ENCODE data around the gene FMO5. TPM values are rescaled to one million over a fixed set of nuclear protein-coding genes. Genes with fewer than 3 reads are reported as not detected.
A peak's percentile ranks its signal among the peaks of the same experiment; 100 is the strongest.

The FMO5 gene
- total and polyA plus RNA-seq, 2 of the 13 experiments (the other 11 are each of a cell fraction or from before 2014, with no cell fraction given): 48.2 to 149 TPM

GRCh38 chr1:147168626-147169058 is 56.5 kb downstream of the FMO5 start (continued):
- TF ChIP-seq ZBTB34 (CRISPR knock-in tag; IDR thresholded peaks at IDR 0.05) (no peak), RFXAP (CRISPR knock-in tag; IDR thresholded peaks at IDR 0.05; ENCODE audit: borderline replicate concordance) (no peak), TEF (CRISPR knock-in tag; IDR thresholded peaks at IDR 0.05) (no peak), STAG1 (CRISPR knock-in tag; IDR thresholded peaks at IDR 0.05) (no peak), SP2 (CRISPR knock-in tag; IDR thresholded peaks at IDR 0.05) (no peak), ATF1 (CRISPR knock-in tag; IDR thresholded peaks at IDR 0.05) (no peak), ZSCAN25 (CRISPR knock-in tag; IDR thresholded peaks at IDR 0.05) (no peak), WIZ (CRISPR knock-in tag; IDR thresholded peaks at IDR 0.05) (no peak), ZNF329 (CRISPR knock-in tag; IDR thresholded peaks at IDR 0.05; ENCODE audit: low read depth) (no peak), ZNF205 (CRISPR knock-in tag; IDR thresholded peaks at IDR 0.05) (0 out of 2 replicates have a peak, but pooled peaks have one; percentile 29), ZSCAN9 (CRISPR knock-in tag; IDR thresholded peaks at IDR 0.05; ENCODE audit: borderline replicate concordance) (peak; percentile 55; the same call in 1 of the 2 replicates), ATF2 (CRISPR knock-in tag; IDR thresholded peaks at IDR 0.05) (peak; percentile 79; the same call in 1 of the 2 replicates), JDP2 (CRISPR knock-in tag; IDR thresholded peaks at IDR 0.05; ENCODE audit: borderline replicate concordance) (no peak), YEATS4 (CRISPR knock-in tag; IDR thresholded peaks at IDR 0.05; ENCODE audit: borderline replicate concordance) (no peak), TCF12 (IDR thresholded peaks at IDR 0.05) (no peak), TCF12 (CRISPR knock-in tag; IDR thresholded peaks at IDR 0.05) (0 out of 2 replicates have a peak, but pooled peaks have one; percentile 62), E2F5 (CRISPR knock-in tag; conservative IDR thresholded peaks at IDR 0.05) (no peak), THAP9 (CRISPR knock-in tag; IDR thresholded peaks at IDR 0.05; ENCODE audit: borderline replicate concordance) (no peak), FOXC1 (CRISPR knock-in tag; IDR thresholded peaks at IDR 0.05; ENCODE audit: borderline replicate concordance) (no peak), ZKSCAN5 (CRISPR knock-in tag; IDR thresholded peaks at IDR 0.05) (no peak), ATM (IDR thresholded peaks at IDR 0.05; ENCODE audit: borderline replicate concordance) (no peak), SIN3A (IDR thresholded peaks at IDR 0.05; ENCODE audit: borderline replicate concordance, low read depth, low read length) (no peak), NAIF1 (CRISPR knock-in tag; IDR thresholded peaks at IDR 0.05; ENCODE audit: borderline replicate concordance) (0 out of 2 replicates have a peak, but pooled peaks have one; percentile 51), KLF6 (CRISPR knock-in tag; IDR thresholded peaks at IDR 0.05) (peak; percentile 50; the same call in 1 of the 2 replicates), ZFP36L2 (CRISPR knock-in tag; IDR thresholded peaks at IDR 0.05) (no peak), ZFP41 (CRISPR knock-in tag; IDR thresholded peaks at IDR 0.05; ENCODE audit: borderline replicate concordance) (no peak)

Data from HepG2 (cell line).